ENCODE results near the gene E2F1. TPM values are rescaled to one million over a fixed set of nuclear protein-coding genes. Genes with fewer than 3 reads are reported as not detected.

Gene E2F1
- total and polyA plus RNA-seq, 4 donors = 4.2 to 10.9 (median 8.5) TPM

DNA sequence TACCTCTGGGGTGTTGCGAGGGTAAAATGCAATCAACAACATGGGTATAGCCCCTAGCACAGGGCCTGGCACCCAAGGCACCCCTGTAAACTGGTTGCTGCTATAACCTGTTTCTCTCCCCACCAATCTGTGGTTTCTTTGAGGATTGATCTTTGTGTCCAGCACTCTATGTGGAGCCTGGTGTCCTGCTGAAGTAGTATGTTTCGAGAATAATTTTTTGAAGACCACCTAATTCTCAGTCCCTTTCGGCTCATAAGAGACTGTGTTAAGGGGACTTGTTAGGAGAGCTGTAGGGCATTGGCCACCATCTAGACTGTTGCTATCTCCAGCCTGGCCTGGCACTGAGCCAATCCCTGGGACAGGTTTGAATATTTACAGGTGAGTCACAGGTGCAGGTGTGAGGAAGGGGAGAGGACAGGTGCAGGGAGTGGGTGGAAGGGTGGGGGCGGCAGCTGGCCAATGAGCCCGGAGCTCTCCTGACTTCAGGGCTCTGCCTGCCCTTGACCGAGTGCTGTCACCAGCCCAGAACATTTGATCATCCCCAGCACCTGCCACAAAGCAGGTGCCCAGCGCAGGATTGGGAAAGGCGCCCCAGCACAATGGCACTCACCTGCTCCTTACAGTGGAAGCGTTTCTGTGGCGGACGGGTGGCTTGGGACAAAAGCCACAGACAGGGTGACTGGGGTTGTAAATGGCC lies 32.1 kb downstream of the E2F1 start:
- H3K9me3 ChIP-seq (ENCODE audit: control insufficient read depth in 4 of 4, insufficient read depth in 3 of 4, low read length in 3 of 4) = no peaks in the 10 kb centered on the region
- peaks cover 0 to 25% (median 0%) of the 10 kb centered on the region in 5 donors for H3K4me1 ChIP-seq (ENCODE audit: control insufficient read depth in 5 of 5, insufficient read depth in 5 of 5, low read length in 5 of 5)
- 69 to 81% methylated on average over 11 of the region's 11 CpGs for WGBS, 2 donors
- no peak overlapping the region for H3K4me3 ChIP-seq
- TF ChIP-seq, protein P1, sequence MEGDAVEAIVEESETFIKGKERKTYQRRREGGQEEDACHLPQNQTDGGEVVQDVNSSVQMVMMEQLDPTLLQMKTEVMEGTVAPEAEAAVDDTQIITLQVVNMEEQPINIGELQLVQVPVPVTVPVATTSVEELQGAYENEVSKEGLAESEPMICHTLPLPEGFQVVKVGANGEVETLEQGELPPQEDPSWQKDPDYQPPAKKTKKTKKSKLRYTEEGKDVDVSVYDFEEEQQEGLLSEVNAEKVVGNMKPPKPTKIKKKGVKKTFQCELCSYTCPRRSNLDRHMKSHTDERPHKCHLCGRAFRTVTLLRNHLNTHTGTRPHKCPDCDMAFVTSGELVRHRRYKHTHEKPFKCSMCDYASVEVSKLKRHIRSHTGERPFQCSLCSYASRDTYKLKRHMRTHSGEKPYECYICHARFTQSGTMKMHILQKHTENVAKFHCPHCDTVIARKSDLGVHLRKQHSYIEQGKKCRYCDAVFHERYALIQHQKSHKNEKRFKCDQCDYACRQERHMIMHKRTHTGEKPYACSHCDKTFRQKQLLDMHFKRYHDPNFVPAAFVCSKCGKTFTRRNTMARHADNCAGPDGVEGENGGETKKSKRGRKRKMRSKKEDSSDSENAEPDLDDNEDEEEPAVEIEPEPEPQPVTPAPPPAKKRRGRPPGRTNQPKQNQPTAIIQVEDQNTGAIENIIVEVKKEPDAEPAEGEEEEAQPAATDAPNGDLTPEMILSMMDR (IDR thresholded peaks at IDR 0.05; ENCODE audit: control extremely low read depth, extremely low read depth) = no peak
- no peak overlapping the region for H3K9ac ChIP-seq (ENCODE audit: insufficient read depth in 1 of 2, low read length in 2 of 2)
- ATAC-seq (ENCODE audit: insufficient read depth, low FRiP score) (peak; percentile 35), DNase-seq (peak; percentile 53 to 77 (median 66))
- H3K36me3 ChIP-seq (ENCODE audit: control insufficient read depth in 4 of 4, insufficient read depth in 4 of 4, low read length in 4 of 4) = peaks cover 0 to 9% (median 4%) of the 10 kb centered on the region in 4 donors
- H3K27ac ChIP-seq (ENCODE audit: low read depth in 1 of 2, low read length in 1 of 2) = peak overlapping the region in 1 of 2 donors; percentile 60
- H3K27me3 ChIP-seq (ENCODE audit: control insufficient read depth in 3 of 3, insufficient read depth in 3 of 3, low read length in 2 of 3) = no peaks in the 10 kb centered on the region

DNA sequence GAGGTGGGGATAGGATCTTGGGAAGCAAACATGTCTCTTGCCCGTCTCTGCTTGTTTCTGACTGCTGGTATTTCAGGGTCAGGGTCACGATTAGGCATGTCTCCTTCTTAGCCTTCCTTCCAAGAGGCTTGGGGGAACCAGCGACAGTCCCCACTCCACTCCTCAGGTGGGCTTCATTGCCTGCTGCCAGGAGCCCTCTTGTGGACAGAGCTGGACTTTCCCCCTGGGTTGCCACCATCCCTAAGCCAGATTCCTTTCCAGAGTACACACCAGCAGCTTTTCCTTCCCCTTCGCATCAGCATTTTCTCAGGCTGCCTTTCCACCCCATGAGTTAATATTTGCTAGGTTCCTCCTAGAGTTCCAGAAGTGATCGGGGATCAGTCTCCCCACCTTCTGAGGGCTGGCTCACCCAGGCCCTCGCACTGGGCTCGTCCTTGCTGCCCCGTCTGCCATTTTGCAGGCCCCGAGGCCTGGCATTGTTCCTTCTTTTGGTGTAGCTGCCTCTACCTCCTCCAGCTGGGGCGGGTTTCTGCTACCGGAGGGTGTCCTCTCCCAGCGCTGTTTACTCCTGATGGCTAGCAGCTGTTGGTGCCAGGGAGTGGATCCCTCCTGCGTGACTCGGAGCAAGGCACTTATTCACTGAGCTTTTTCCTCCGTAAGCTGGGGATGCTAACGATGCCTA lies 32.8 kb downstream of the E2F1 start:
- Histone ChIP-seq H3K4me3 (no peak overlapping the region), H3K36me3 (ENCODE audit: control insufficient read depth in 4 of 4, insufficient read depth in 4 of 4, low read length in 4 of 4) (peaks cover 0 to 7% (median 3%) of the 10 kb centered on the region in 4 donors), H3K4me1 (ENCODE audit: control insufficient read depth in 5 of 5, insufficient read depth in 5 of 5, low read length in 5 of 5) (peaks cover 0 to 32% (median 4%) of the 10 kb centered on the region in 5 donors), H3K9me3 (ENCODE audit: control insufficient read depth in 4 of 4, insufficient read depth in 3 of 4, low read length in 3 of 4) (no peaks in the 10 kb centered on the region), H3K27me3 (ENCODE audit: control insufficient read depth in 3 of 3, insufficient read depth in 3 of 3, low read length in 2 of 3) (no peaks in the 10 kb centered on the region), H3K9ac (ENCODE audit: insufficient read depth in 1 of 2, low read length in 2 of 2) (no peak overlapping the region), H3K27ac (ENCODE audit: low read depth in 1 of 2, low read length in 1 of 2) (peak overlapping the region in 1 of 2 donors; percentile 57)
- ATAC-seq (ENCODE audit: insufficient read depth, low FRiP score) (no peak), DNase-seq (peak; percentile 81 to 85 (median 82))
- 47 to 59% methylated on average over 16 of the region's 16 CpGs for WGBS, 2 donors
- TF ChIP-seq, protein P1 (IDR thresholded peaks at IDR 0.05; ENCODE audit: control extremely low read depth, extremely low read depth) = peak; percentile 69

DNA sequence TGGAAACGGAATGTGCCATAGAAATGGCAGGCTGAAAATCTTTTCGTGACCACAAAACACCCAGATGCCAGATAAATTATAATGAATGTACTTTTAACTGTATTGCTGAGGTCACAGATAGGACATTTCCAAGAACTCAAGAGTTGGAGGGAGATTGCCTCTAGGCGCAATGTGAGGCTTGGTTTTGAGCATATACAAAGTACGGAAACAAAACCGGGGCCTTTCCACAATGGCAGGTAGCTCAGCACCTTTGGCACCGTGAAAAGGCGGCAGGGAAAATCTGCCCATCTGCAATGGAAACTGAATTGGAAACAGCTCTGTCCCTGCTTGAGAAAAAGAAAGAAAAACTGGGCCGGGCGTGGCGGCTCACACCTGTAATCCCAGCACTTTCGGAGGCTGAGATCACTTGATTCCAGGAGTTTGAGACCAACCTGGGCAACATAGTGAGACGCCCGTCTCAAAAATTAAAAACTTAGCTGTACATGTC lies 34.6 kb downstream of the E2F1 start:
- H3K4me1 ChIP-seq (ENCODE audit: control insufficient read depth in 5 of 5, insufficient read depth in 5 of 5, low read length in 5 of 5) = peaks cover 0 to 32% (median 7%) of the 10 kb centered on the region in 5 donors
- WGBS, 2 donors = 76 to 81% methylated on average over 13 of the region's 13 CpGs
- DNase-seq = no peak

More for the DNA sequence above, 34.6 kb downstream of the E2F1 start:
- TF ChIP-seq, protein P1 (IDR thresholded peaks at IDR 0.05; ENCODE audit: control extremely low read depth, extremely low read depth) = no peak
- ATAC-seq (ENCODE audit: insufficient read depth, low FRiP score) = no peak
- Histone ChIP-seq H3K4me3 (no peak overlapping the region), H3K27me3 (ENCODE audit: control insufficient read depth in 3 of 3, insufficient read depth in 3 of 3, low read length in 2 of 3) (no peaks in the 10 kb centered on the region), H3K9me3 (ENCODE audit: control insufficient read depth in 4 of 4, insufficient read depth in 3 of 4, low read length in 3 of 4) (no peaks in the 10 kb centered on the region), H3K27ac (ENCODE audit: low read depth in 1 of 2, low read length in 1 of 2) (no peak overlapping the region), H3K36me3 (ENCODE audit: control insufficient read depth in 4 of 4, insufficient read depth in 4 of 4, low read length in 4 of 4) (peaks cover 0 to 14% (median 4%) of the 10 kb centered on the region in 4 donors), H3K9ac (ENCODE audit: insufficient read depth in 1 of 2, low read length in 2 of 2) (no peak overlapping the region)

Measured in lung (tissue), 12 donors.